ENCODE data around the gene FHOD1.
A peak's percentile ranks its signal among the peaks of the same experiment; 100 is the strongest.

FHOD1 gene

DNA sequence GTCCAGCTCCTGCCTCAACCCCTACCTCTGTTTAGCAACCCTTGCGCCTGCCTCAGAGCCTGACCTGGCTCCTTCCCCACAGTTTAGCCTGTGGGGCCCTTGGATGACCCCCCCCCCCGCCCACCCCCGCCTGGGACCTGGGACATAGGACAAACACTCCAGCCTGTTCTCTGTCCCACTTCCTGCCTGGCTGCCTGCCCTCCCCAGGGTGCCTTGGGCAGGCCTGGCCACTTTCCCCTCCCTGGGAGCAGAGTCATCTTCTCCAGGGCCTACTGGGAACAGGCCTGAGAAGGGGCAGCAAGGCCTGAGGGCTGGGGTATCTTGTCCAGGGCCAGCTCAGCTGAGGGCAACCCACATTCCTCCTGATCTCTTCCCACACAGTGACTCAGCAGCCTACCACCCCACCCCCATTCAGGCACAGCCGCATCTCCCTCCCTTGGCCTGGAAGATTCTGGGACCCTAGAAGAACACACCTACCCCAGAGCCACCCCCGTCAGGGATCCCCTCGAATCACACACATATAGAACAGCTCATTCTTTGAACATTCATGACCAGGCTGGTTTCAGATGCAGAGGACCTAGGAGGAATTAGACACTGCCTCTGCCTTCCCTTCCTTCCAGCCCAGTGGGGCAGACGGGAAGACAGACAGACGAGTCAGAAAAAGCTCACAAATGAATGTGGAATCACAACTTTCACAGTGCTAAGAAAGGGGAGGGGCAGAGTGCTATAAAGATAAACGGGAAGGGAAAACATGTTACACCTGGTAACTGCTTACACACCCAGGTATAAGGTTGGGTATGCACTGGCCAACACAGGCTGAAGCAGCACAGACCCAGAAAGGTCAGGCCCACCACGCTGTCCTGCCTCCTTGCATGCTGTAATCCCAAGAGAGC lies 6.0 kb downstream of the FHOD1 start:
- Histone ChIP-seq H3K36me3 (ENCODE audit: control insufficient read depth in 4 of 4, insufficient read depth in 4 of 4, low read length in 3 of 4) (peaks cover 12 to 47% (median 26%) of the 10 kb centered on the region in 4 experiments), H3K4me1 (ENCODE audit: control extremely low read depth in 1 of 4, control insufficient read depth in 4 of 4, insufficient read depth in 4 of 4, low read length in 3 of 4) (peaks cover 14 to 56% (median 45%) of the 10 kb centered on the region in 4 experiments), H3K27ac (ENCODE audit: insufficient read depth in 1 of 2, low read depth in 1 of 2, low read length in 2 of 2, poor library complexity in 1 of 2, severe bottlenecking in 2 of 2) (peak overlapping the region in 1 of 2 experiments; percentile 72), H3K4me3 (ENCODE audit: control insufficient read depth in 1 of 7, extremely low read depth in 1 of 7, insufficient read depth in 4 of 7, low read depth in 2 of 7, low read length in 6 of 7) (no peak overlapping the region), H3K9me3 (ENCODE audit: control extremely low read depth in 1 of 5, control insufficient read depth in 4 of 5, insufficient read depth in 2 of 5, low read depth in 1 of 5, low read length in 4 of 5) (no peaks in the 10 kb centered on the region), H3K27me3 (replicated peaks in 2 of 5; ENCODE audit: control insufficient read depth in 4 of 5, insufficient read depth in 5 of 5, low read length in 4 of 5) (no peaks in the 10 kb centered on the region)
- ChIA-PET POLR2A (interaction anchor here (2.3 kb wide), 1 partner anchor 14 kb away, joined by 6 read pairs; the partner anchor contains the start of gene TMEM208), CTCF (interaction anchor here (0.6 to 2.5 kb wide), 3 partner anchors 14 to 291 kb away, joined by 3 to 8 read pairs (median 6); partner anchors contain the start of gene TMEM208)
- DNase-seq = no peak
- WGBS (ENCODE audit: insufficient coverage) = 100% methylated on average over 2 of the region's 10 CpGs

DNA sequence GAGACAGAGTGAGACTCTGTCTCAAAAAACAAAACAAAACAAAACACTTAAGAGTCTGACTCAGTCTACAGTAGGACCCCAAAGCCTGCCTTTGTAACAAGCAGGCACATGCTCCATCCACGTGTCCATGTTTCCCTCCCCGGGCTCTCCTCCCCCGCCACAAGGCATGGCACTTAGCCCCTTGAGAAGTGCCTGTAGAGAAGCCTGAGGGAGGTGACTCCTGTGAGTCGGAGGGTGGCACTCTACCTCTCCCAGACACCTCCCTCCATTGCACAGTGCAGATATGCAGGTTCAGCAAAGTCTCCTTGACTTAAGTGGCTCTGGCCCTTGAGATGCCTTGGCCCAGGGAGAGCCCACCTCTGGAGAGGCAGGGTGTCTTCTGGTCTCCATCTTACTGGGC lies 6.8 kb downstream of the FHOD1 start:
- no peak for DNase-seq
- 89% methylated on average over 3 of the region's 4 CpGs for WGBS (ENCODE audit: insufficient coverage)
- Histone ChIP-seq H3K9me3 (ENCODE audit: control extremely low read depth in 1 of 5, control insufficient read depth in 4 of 5, insufficient read depth in 2 of 5, low read depth in 1 of 5, low read length in 4 of 5) (no peaks in the 10 kb centered on the region), H3K36me3 (ENCODE audit: control insufficient read depth in 4 of 4, insufficient read depth in 4 of 4, low read length in 3 of 4) (peaks cover 17 to 55% (median 33%) of the 10 kb centered on the region in 4 experiments), H3K4me1 (ENCODE audit: control extremely low read depth in 1 of 4, control insufficient read depth in 4 of 4, insufficient read depth in 4 of 4, low read length in 3 of 4) (peaks cover 14 to 49% (median 38%) of the 10 kb centered on the region in 4 experiments), H3K27ac (ENCODE audit: insufficient read depth in 1 of 2, low read depth in 1 of 2, low read length in 2 of 2, poor library complexity in 1 of 2, severe bottlenecking in 2 of 2) (peak overlapping the region in 1 of 2 experiments; percentile 38), H3K4me3 (ENCODE audit: control insufficient read depth in 1 of 7, extremely low read depth in 1 of 7, insufficient read depth in 4 of 7, low read depth in 2 of 7, low read length in 6 of 7) (no peak overlapping the region), H3K27me3 (replicated peaks in 2 of 5; ENCODE audit: control insufficient read depth in 4 of 5, insufficient read depth in 5 of 5, low read length in 4 of 5) (no peaks in the 10 kb centered on the region)
- ChIA-PET CTCF (interaction anchor here (1.2 to 2.5 kb wide), 3 partner anchors 9 to 20 kb away, joined by 3 to 8 read pairs (median 5); partner anchors contain the start of gene TMEM208), POLR2A (no interaction called here)

DNA sequence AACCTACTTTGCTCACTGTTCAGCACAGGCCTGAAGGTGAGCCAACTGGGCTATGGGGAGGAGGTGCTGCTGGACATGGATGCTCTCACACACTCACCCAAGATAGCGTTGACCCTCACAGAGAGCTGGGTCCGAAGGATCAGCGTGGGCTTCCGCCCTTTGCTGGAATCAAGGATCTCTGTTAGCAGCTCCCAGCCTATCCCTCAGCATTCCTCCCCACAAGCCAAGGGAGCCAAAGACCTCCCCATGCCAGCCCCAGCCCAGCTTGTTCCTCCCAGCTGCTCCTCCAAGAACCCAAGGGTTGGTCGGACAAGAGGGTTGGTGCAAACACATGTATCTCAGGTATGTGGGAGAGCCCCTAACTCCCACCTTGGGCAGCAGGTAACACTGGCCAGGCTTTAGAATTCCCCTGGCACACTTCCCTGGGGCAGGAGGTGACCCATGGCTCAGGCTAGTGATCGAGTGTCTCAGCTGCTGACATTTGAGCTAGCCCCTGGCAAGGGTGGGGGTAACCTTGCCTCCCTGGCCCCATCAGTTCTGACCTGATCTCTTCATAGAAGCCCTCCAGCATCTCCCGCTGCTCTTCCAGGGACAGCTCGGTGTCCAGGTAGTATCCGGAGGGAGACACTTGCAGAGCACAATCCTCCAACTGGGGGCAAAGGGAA lies 8.3 kb downstream of the FHOD1 start:
- H3K27ac ChIP-seq (ENCODE audit: insufficient read depth in 1 of 2, low read depth in 1 of 2, low read length in 2 of 2, poor library complexity in 1 of 2, severe bottlenecking in 2 of 2) = no peak overlapping the region
- WGBS (ENCODE audit: insufficient coverage) = 98% methylated on average over 7 of the region's 9 CpGs
- H3K27me3 ChIP-seq (replicated peaks in 2 of 5; ENCODE audit: control insufficient read depth in 4 of 5, insufficient read depth in 5 of 5, low read length in 4 of 5) = no peaks in the 10 kb centered on the region
- peaks cover 12 to 33% (median 22%) of the 10 kb centered on the region in 4 experiments for H3K4me1 ChIP-seq (ENCODE audit: control extremely low read depth in 1 of 4, control insufficient read depth in 4 of 4, insufficient read depth in 4 of 4, low read length in 3 of 4)
- H3K36me3 ChIP-seq (ENCODE audit: control insufficient read depth in 4 of 4, insufficient read depth in 4 of 4, low read length in 3 of 4) = peaks cover 17 to 69% (median 42%) of the 10 kb centered on the region in 4 experiments
- H3K4me3 ChIP-seq (ENCODE audit: control insufficient read depth in 1 of 7, extremely low read depth in 1 of 7, insufficient read depth in 4 of 7, low read depth in 2 of 7, low read length in 6 of 7) = no peak overlapping the region
- ChIA-PET CTCF (interaction anchor here (0.6 to 2.5 kb wide), 8 partner anchors 8 to 54 kb away, joined by 3 to 9 read pairs (median 5); partner anchors contain the start of genes FHOD1, SLC9A5 and TMEM208), POLR2A (interaction anchor here (1.9 kb wide), 1 partner anchor 12 kb away, joined by 5 read pairs; the partner anchor contains the start of gene TMEM208)
- DNase-seq = no peak
- no peaks in the 10 kb centered on the region for H3K9me3 ChIP-seq (ENCODE audit: control extremely low read depth in 1 of 5, control insufficient read depth in 4 of 5, insufficient read depth in 2 of 5, low read depth in 1 of 5, low read length in 4 of 5)

DNA sequence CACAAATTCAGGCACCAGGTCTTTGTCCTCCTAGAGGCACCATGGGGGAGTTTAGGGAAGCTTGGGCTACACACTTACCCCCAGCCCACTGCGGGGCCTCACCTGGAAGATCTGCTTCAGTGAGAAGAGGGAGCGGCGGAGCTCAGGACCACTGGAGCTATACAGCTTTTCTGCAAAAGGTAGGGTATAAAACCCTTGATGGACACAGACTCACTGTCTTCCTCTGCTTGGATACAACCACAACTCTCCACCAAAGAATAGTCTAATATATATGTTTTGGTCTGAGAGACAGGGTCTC lies 9.1 kb downstream of the FHOD1 start:
- H3K4me3 ChIP-seq (ENCODE audit: control insufficient read depth in 1 of 7, extremely low read depth in 1 of 7, insufficient read depth in 4 of 7, low read depth in 2 of 7, low read length in 6 of 7) = no peak overlapping the region
- CTCF ChIA-PET = interaction anchor here (1.0 to 2.3 kb wide), 3 partner anchors 9 to 10 kb away, joined by 3 to 9 read pairs (median 9); partner anchors contain the start of genes FHOD1, SLC9A5 and TMEM208
- peaks cover 17 to 75% (median 47%) of the 10 kb centered on the region in 4 experiments for H3K36me3 ChIP-seq (ENCODE audit: control insufficient read depth in 4 of 4, insufficient read depth in 4 of 4, low read length in 3 of 4)

DNA sequence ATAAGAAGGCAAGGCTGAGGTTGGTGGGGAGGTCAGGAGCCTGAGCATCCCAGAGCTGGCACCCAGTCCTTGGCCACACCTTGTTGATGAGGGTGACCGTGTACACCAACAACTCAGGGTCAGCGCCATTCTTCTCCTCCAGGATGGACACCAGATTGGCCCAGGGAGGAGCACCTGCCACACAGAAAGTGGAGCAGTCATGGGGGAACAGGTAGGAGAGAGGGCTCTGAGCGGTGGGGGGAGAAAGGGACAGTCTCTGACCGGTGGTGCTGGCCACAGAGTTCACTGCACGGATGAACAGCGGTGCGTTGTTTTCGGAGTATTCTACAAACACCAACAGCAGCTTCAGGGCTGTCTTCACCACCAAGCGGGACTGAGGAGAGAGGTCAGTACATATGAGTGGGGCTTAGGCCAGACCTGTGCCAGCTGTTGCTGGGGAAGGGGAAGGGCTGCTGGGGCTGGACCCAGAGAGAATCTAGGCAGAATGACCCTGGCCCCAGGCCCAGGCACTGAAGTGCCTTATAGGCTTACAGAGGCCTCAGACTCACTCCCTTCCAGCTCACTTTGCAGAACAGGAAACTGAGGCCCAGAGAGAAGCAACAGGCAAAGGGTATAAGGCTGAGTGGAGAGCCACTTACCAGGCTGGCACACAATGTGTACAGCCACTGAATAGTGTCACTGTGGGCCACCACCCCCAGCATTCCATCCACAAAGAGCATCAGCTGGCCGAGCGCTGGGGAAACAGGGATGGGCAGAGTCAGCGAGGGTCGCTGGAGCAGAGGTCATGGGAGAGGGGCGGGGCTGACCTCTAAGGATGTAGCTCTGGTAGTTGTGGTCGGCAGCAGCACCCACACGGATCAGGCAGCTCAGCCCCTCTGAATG lies 9.6 kb downstream of the FHOD1 start:
- CTCF ChIA-PET = interaction anchor here (1.0 to 2.3 kb wide), 3 partner anchors 8 to 10 kb away, joined by 3 to 9 read pairs (median 9); partner anchors contain the start of genes FHOD1, SLC9A5 and TMEM208
- peaks cover 17 to 73% (median 49%) of the 10 kb centered on the region in 4 experiments for H3K36me3 ChIP-seq (ENCODE audit: control insufficient read depth in 4 of 4, insufficient read depth in 4 of 4, low read length in 3 of 4)
- peaks cover under 1 to 22% (median 11%) of the 10 kb centered on the region in 4 experiments for H3K4me1 ChIP-seq (ENCODE audit: control extremely low read depth in 1 of 4, control insufficient read depth in 4 of 4, insufficient read depth in 4 of 4, low read length in 3 of 4)
- 94% methylated on average over 12 of the region's 16 CpGs for WGBS (ENCODE audit: insufficient coverage)
- DNase-seq = no peak
- H3K9me3 ChIP-seq (ENCODE audit: control extremely low read depth in 1 of 5, control insufficient read depth in 4 of 5, insufficient read depth in 2 of 5, low read depth in 1 of 5, low read length in 4 of 5) = no peaks in the 10 kb centered on the region
- no peak overlapping the region for H3K27ac ChIP-seq (ENCODE audit: insufficient read depth in 1 of 2, low read depth in 1 of 2, low read length in 2 of 2, poor library complexity in 1 of 2, severe bottlenecking in 2 of 2)
- H3K27me3 ChIP-seq (replicated peaks in 2 of 5; ENCODE audit: control insufficient read depth in 4 of 5, insufficient read depth in 5 of 5, low read length in 4 of 5) = no peaks in the 10 kb centered on the region
- H3K4me3 ChIP-seq (ENCODE audit: control insufficient read depth in 1 of 7, extremely low read depth in 1 of 7, insufficient read depth in 4 of 7, low read depth in 2 of 7, low read length in 6 of 7) = no peak overlapping the region
- POLR2A ChIA-PET = interaction anchor here (1.9 kb wide), 2 partner anchors 8 to 10 kb away, joined by 5 read pairs; partner anchors contain the start of gene TMEM208

More for the DNA sequence above, 9.1 kb downstream of the FHOD1 start:
- POLR2A ChIA-PET = interaction anchor here (1.9 kb wide), 2 partner anchors 8 to 11 kb away, joined by 5 read pairs; partner anchors contain the start of gene TMEM208
- Histone ChIP-seq H3K27me3 (replicated peaks in 2 of 5; ENCODE audit: control insufficient read depth in 4 of 5, insufficient read depth in 5 of 5, low read length in 4 of 5) (no peaks in the 10 kb centered on the region), H3K9me3 (ENCODE audit: control extremely low read depth in 1 of 5, control insufficient read depth in 4 of 5, insufficient read depth in 2 of 5, low read depth in 1 of 5, low read length in 4 of 5) (no peaks in the 10 kb centered on the region), H3K27ac (ENCODE audit: insufficient read depth in 1 of 2, low read depth in 1 of 2, low read length in 2 of 2, poor library complexity in 1 of 2, severe bottlenecking in 2 of 2) (no peak overlapping the region), H3K4me1 (ENCODE audit: control extremely low read depth in 1 of 4, control insufficient read depth in 4 of 4, insufficient read depth in 4 of 4, low read length in 3 of 4) (peaks cover 7 to 26% (median 15%) of the 10 kb centered on the region in 4 experiments)
- WGBS (ENCODE audit: insufficient coverage) = no CpG with 5 or more reads among the region's 3 CpGs
- no peak for DNase-seq

Measured in common myeloid progenitor, CD34-positive (primary cell).